HEK293 (cell line): ENCODE data around the gene NUCB2.

ENCODE experiments used
- BCL6B ChIP-seq: fragments of 450-650 bp; formaldehyde crosslinking; IDR thresholded peaks from 2 replicates; pipeline ENCODE4 v1.5.1; 2017; ENCODE audit warnings: missing biosample characterization, missing genetic modification characterization
- EGR2 ChIP-seq: fragments of 450-650 bp; formaldehyde crosslinking; IDR thresholded peaks from 2 replicates; pipeline ENCODE4 v1.5.1; 2016; ENCODE audit warnings: low read depth, missing biosample characterization, missing genetic modification characterization
- FEZF1 ChIP-seq: fragments of 450-650 bp; formaldehyde crosslinking; IDR thresholded peaks from 2 replicates; pipeline ENCODE4 v1.5.1; 2016; ENCODE audit warnings: missing biosample characterization, missing genetic modification characterization
- GLIS2 ChIP-seq: fragments of 450-650 bp; formaldehyde crosslinking; IDR thresholded peaks from 2 replicates; pipeline ENCODE4 v1.5.1; 2016; ENCODE audit warnings: missing biosample characterization, missing genetic modification characterization
- KLF10 ChIP-seq: fragments of 450-650 bp; IDR thresholded peaks from 2 replicates; pipeline ENCODE4 v1.5.1; 2018; ENCODE audit warnings: missing biosample characterization, mild to moderate bottlenecking, missing genetic modification characterization
- OSR2 ChIP-seq: fragments of 450-650 bp; formaldehyde crosslinking; IDR thresholded peaks from 2 replicates; pipeline ENCODE4 v1.5.1; 2016; ENCODE audit warnings: missing biosample characterization, missing genetic modification characterization
- PRDM4 ChIP-seq: fragments of 450-650 bp; formaldehyde crosslinking; IDR thresholded peaks from 2 replicates; pipeline ENCODE4 v1.5.1; 2017; ENCODE audit warnings: missing biosample characterization, missing genetic modification characterization
- REST ChIP-seq: fragments of 450-650 bp; formaldehyde crosslinking; IDR thresholded peaks from 2 replicates; pipeline ENCODE4 v1.5.1; 2016; ENCODE audit warnings: missing biosample characterization, missing genetic modification characterization
- ZBTB44 ChIP-seq: fragments of 450-650 bp; IDR thresholded peaks from 2 replicates; pipeline ENCODE4 v1.5.1; 2018; ENCODE audit warnings: missing biosample characterization, mild to moderate bottlenecking, missing genetic modification characterization
- ZNF10 ChIP-seq: fragments of 450-650 bp; formaldehyde crosslinking; IDR thresholded peaks from 2 replicates; pipeline ENCODE4 v1.5.1; 2017; ENCODE audit warnings: missing biosample characterization, missing genetic modification characterization
- ZNF132 ChIP-seq: fragments of 450-650 bp; formaldehyde crosslinking; IDR thresholded peaks from 2 replicates; pipeline ENCODE4 v1.5.1; 2017; ENCODE audit warnings: missing biosample characterization, missing genetic modification characterization, borderline replicate concordance
- ZNF211 ChIP-seq: fragments of 450-650 bp; formaldehyde crosslinking; IDR thresholded peaks from 2 replicates; pipeline ENCODE4 v1.5.1; 2016; ENCODE audit warnings: low read depth, missing biosample characterization, missing genetic modification characterization
- ZNF214 ChIP-seq: fragments of 450-650 bp; formaldehyde crosslinking; IDR thresholded peaks from 2 replicates; pipeline ENCODE4 v1.5.1; 2017; ENCODE audit warnings: missing biosample characterization, mild to moderate bottlenecking, missing genetic modification characterization, borderline replicate concordance
- ZNF239 ChIP-seq: fragments of 450-650 bp; formaldehyde crosslinking; IDR thresholded peaks from 2 replicates; pipeline ENCODE4 v1.5.1; 2016; ENCODE audit warnings: missing biosample characterization, missing genetic modification characterization
- ZNF302 ChIP-seq: fragments of 450-650 bp; formaldehyde crosslinking; IDR thresholded peaks from 2 replicates; pipeline ENCODE4 v1.5.1; 2016; ENCODE audit warnings: missing biosample characterization, missing genetic modification characterization, low read depth
- ZNF341 ChIP-seq: fragments of 450-650 bp; formaldehyde crosslinking; IDR thresholded peaks from 2 replicates; pipeline ENCODE4; 2016; ENCODE audit warnings: low read depth, missing biosample characterization, missing genetic modification characterization
- ZNF529 ChIP-seq: fragments of 450-650 bp; formaldehyde crosslinking; IDR thresholded peaks from 2 replicates; pipeline ENCODE4 v1.5.1; 2017; ENCODE audit warnings: missing genetic modification characterization, missing biosample characterization; ENCODE audit not compliant: insufficient replicate concordance
- ZNF585B ChIP-seq: fragments of 450-650 bp; formaldehyde crosslinking; IDR thresholded peaks from 2 replicates; pipeline ENCODE4 v1.5.1; 2016; ENCODE audit warnings: missing biosample characterization, missing genetic modification characterization
- ZNF629 ChIP-seq: fragments of 450-650 bp; formaldehyde crosslinking; IDR thresholded peaks from 2 replicates; pipeline ENCODE4 v1.5.1; 2017; ENCODE audit warnings: missing biosample characterization, missing genetic modification characterization
- ZNF670 ChIP-seq: fragments of 450-650 bp; formaldehyde crosslinking; IDR thresholded peaks from 2 replicates; pipeline ENCODE4 v1.5.1; 2016; ENCODE audit warnings: missing biosample characterization, missing genetic modification characterization, low read depth
- ZNF76 ChIP-seq: fragments of 450-650 bp; formaldehyde crosslinking; IDR thresholded peaks from 2 replicates; pipeline ENCODE4; 2016; ENCODE audit warnings: low read depth, missing biosample characterization, missing genetic modification characterization, borderline replicate concordance
- ZNF776 ChIP-seq: fragments of 450-650 bp; formaldehyde crosslinking; IDR thresholded peaks from 2 replicates; pipeline ENCODE4 v1.5.0; 2017; ENCODE audit warnings: missing biosample characterization, missing genetic modification characterization, borderline replicate concordance
- ZNF777 ChIP-seq: fragments of 450-650 bp; formaldehyde crosslinking; IDR thresholded peaks from 2 replicates; pipeline ENCODE4 v1.5.1; 2017; ENCODE audit warnings: missing biosample characterization, missing genetic modification characterization, borderline replicate concordance
- ZNF785 ChIP-seq: fragments of 450-650 bp; formaldehyde crosslinking; IDR thresholded peaks from 2 replicates; pipeline ENCODE4 v1.5.1; 2016; ENCODE audit warnings: missing biosample characterization, missing genetic modification characterization
- ZNF837 ChIP-seq: fragments of 450-650 bp; formaldehyde crosslinking; IDR thresholded peaks from 2 replicates; pipeline ENCODE4 v1.5.1; 2016; ENCODE audit warnings: missing biosample characterization, missing genetic modification characterization
- ZSCAN23 ChIP-seq: fragments of 450-650 bp; formaldehyde crosslinking; IDR thresholded peaks from 2 replicates; pipeline ENCODE4 v1.5.1; 2016; ENCODE audit warnings: missing biosample characterization, missing genetic modification characterization
- ZSCAN5A ChIP-seq: fragments of 450-650 bp; formaldehyde crosslinking; IDR thresholded peaks from 2 replicates; pipeline ENCODE4 v1.5.1; 2016; ENCODE audit warnings: missing biosample characterization, missing genetic modification characterization
- ZXDB ChIP-seq: fragments of 450-650 bp; formaldehyde crosslinking; IDR thresholded peaks from 2 replicates; pipeline ENCODE4 v1.5.1; 2016; ENCODE audit warnings: missing biosample characterization, missing genetic modification characterization

Gene NUCB2

GRCh38 chr11:17276236-17277023, at the start of gene NUCB2 (continued):
- TF ChIP-seq ZNF76 (peak; percentile 57; the same call in 1 of the 2 replicates), ZNF302 (no peak), ZNF341 (no peak; the same call in 1 of the 2 replicates), ZNF585B (tag by site-specific recombination) (no peak), ZNF837 (tag by site-specific recombination) (no peak), FEZF1 (tag by site-specific recombination) (no peak), ZNF214 (tag by site-specific recombination) (no peak), ZNF629 (tag by site-specific recombination) (peak; percentile 16; the same call in 1 of the 2 replicates), ZNF211 (tag by site-specific recombination) (no peak), OSR2 (no peak), PRDM4 (tag by site-specific recombination) (peak; percentile 49; the same call in 1 of the 2 replicates), ZXDB (tag by site-specific recombination) (peak; percentile 61), ZNF529 (no peak), ZNF777 (tag by site-specific recombination) (no peak), KLF10 (tag by site-specific recombination) (no peak), ZNF670 (no peak), ZNF776 (tag by site-specific recombination) (no peak), ZNF132 (tag by site-specific recombination) (no peak), ZNF10 (tag by site-specific recombination) (no peak), ZNF785 (tag by site-specific recombination) (no peak), ZSCAN23 (tag by site-specific recombination) (no peak), BCL6B (no peak), ZNF239 (tag by site-specific recombination) (no peak), REST (tag by site-specific recombination) (peak; percentile 22; the same call in 1 of the 2 replicates), ZBTB44 (tag by site-specific recombination) (no peak), GLIS2 (peak; percentile 66), ZSCAN5A (tag by site-specific recombination) (peak; percentile 13; the same call in 1 of the 2 replicates), EGR2 (tag by site-specific recombination) (peak; percentile 94)
